Measurements from ENCODE around the gene VRK2.
"Not testable (repeated sequence)": the region's sequence is repeated elsewhere in the genome, so short reads cannot be mapped to it uniquely, and the experiment has no call there.

The VRK2 gene

GRCh38 chr2:58106896-58107295 is 60.3 kb downstream of the VRK2 start:
- H3K4me3 Mint-ChIP-seq: no peak overlapping the region
- H3K27me3 Mint-ChIP-seq: no peaks in the 10 kb centered on the region
- DNase-seq (ENCODE audit: low spot score in 2 of 2) (no peak), ATAC-seq (ENCODE audit: low read depth) (no peak)
- H3K27ac Mint-ChIP-seq: no peak overlapping the region
- peaks cover 13% of the 10 kb centered on the region for H3K4me1 Mint-ChIP-seq
- peaks cover 2% of the 10 kb centered on the region for H3K9me3 Mint-ChIP-seq
- peaks cover 20% of the 10 kb centered on the region for H3K36me3 Mint-ChIP-seq

GRCh38 chr2:58107803-58108710 is 61.5 kb downstream of the VRK2 start:
- peak overlapping the region; percentile 2 for H3K27ac Mint-ChIP-seq

DNA sequence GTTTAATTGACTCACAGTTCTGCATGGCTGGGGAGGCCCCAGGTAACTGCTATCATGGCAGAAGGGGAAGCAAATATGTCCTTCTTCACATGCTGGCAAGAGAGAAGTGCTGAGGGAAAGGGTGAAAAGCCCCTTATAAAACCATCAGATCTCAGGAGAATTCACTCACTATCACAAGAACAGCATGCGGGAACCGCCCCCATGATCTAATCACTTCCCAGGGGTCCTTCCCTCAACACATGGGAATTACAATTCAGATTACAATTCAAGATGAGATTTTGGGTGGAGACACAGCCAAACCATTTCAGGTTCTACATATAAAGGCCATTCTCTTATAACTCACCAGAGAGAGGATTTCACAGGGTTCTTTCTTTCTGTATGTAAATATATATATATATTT is 62.9 kb downstream of the VRK2 start:
- Mint-ChIP-seq H3K36me3 (peaks cover 28% of the 10 kb centered on the region), H3K9me3 (peaks cover 2% of the 10 kb centered on the region), H3K4me1 (peaks cover 20% of the 10 kb centered on the region), H3K27ac (no peak overlapping the region), H3K27me3 (no peaks in the 10 kb centered on the region), H3K4me3 (no peak overlapping the region)
- DNase-seq (ENCODE audit: low spot score in 2 of 2) (no peak), ATAC-seq (ENCODE audit: low read depth) (no peak)

More at GRCh38 chr2:58107803-58108710, 61.5 kb downstream of the VRK2 start:
- no peaks in the 10 kb centered on the region for H3K27me3 Mint-ChIP-seq
- H3K4me3 Mint-ChIP-seq: no peak overlapping the region
- no peak for DNase-seq (ENCODE audit: low spot score in 2 of 2)
- peaks cover 18% of the 10 kb centered on the region for H3K4me1 Mint-ChIP-seq
- H3K9me3 Mint-ChIP-seq: peaks cover 2% of the 10 kb centered on the region
- ATAC-seq (ENCODE audit: low read depth): no peak
- H3K36me3 Mint-ChIP-seq: peaks cover 23% of the 10 kb centered on the region

DNA sequence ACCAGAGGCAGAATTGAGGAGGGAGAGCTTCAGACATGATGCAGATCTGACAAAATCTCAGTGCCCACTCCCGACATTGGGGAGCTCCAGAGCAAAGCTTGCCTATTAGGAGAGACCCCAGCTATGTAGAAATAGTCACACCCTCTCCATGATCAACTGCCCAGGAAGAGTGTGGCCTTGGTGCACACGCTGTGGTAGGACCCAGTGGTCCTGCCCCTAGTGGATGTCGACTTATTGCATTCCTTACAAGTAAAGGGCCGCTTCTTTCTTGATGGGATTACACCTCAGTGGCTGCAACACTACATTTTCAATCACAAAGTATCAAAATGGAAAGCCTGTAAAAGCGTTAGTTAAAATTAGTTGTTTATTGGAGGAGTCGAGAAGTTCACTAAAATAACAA is 64.2 kb downstream of the VRK2 start:
- H3K27me3 Mint-ChIP-seq: no peaks in the 10 kb centered on the region
- no peak overlapping the region for H3K4me3 Mint-ChIP-seq
- peaks cover 2% of the 10 kb centered on the region for H3K9me3 Mint-ChIP-seq
- peaks cover 24% of the 10 kb centered on the region for H3K4me1 Mint-ChIP-seq
- no peak overlapping the region for H3K27ac Mint-ChIP-seq
- ATAC-seq (ENCODE audit: low read depth): no peak
- H3K36me3 Mint-ChIP-seq: peaks cover 37% of the 10 kb centered on the region
- DNase-seq (ENCODE audit: low spot score in 2 of 2): no peak

DNA sequence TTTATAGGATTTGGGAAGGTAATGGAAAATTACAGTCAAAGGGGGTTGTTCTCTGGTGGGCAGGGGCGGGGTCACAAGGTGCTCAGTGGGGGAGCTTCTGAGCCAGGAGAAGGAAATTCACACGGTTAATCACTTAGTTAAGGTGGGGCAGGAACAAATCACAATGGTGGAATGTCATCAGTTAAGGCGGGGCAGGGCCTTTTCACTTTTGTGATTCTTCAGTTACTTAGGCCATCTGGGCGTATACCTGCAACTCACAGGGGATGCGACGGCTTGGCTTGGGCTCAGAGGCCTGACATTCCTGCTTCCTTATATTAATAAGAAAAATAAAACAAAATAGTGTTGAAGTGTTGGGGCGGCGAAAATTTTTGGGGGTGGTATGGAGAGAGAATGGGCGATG is 67.0 kb downstream of the VRK2 start:
- Mint-ChIP-seq H3K4me1 (peaks cover 11% of the 10 kb centered on the region), H3K36me3 (peaks cover 46% of the 10 kb centered on the region)
- H3K27me3 Mint-ChIP-seq; ATAC-seq (ENCODE audit: low read depth); H3K27ac Mint-ChIP-seq; DNase-seq (ENCODE audit: low spot score in 2 of 2); H3K9me3 Mint-ChIP-seq; H3K4me3 Mint-ChIP-seq: not testable (repeated sequence)

GRCh38 chr2:58120626-58121229 is 74.1 kb downstream of the VRK2 start:
- peaks cover 43% of the 10 kb centered on the region for H3K36me3 Mint-ChIP-seq
- H3K4me1 Mint-ChIP-seq: peaks cover 2% of the 10 kb centered on the region
- H3K27me3 Mint-ChIP-seq: no peaks in the 10 kb centered on the region
- ATAC-seq (ENCODE audit: low read depth): no peak
- no peak overlapping the region for H3K4me3 Mint-ChIP-seq
- peak overlapping the region; percentile 14 for H3K27ac Mint-ChIP-seq
- no peak for DNase-seq (ENCODE audit: low spot score in 2 of 2)
- H3K9me3 Mint-ChIP-seq: peaks cover 3% of the 10 kb centered on the region

DNA sequence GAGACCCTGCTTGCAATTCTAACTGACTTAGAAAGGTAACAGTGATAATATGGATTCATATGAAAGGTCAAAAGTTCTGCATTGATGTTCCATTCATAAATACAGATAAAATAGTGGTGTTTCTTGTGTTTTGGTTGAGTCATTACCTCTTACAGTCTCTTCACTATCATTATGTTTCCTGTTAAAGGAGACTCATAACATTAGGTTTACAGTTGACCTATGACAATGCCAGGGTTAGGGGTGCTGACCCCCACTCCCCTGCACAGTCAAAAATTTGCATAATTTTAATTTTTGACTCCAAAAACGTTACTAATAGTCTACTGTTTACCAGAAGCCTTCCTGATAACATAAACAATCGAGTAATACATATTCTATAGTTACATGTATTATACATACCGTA is 75.4 kb downstream of the VRK2 start:
- Mint-ChIP-seq H3K36me3 (peaks cover 37% of the 10 kb centered on the region), H3K27ac (no peak overlapping the region), H3K27me3 (no peaks in the 10 kb centered on the region), H3K4me3 (no peak overlapping the region), H3K9me3 (peaks cover 3% of the 10 kb centered on the region), H3K4me1 (peaks cover 2% of the 10 kb centered on the region)
- ATAC-seq (ENCODE audit: low read depth): no peak
- DNase-seq (ENCODE audit: low spot score in 2 of 2): no peak

GRCh38 chr2:58122540-58122939 is 75.9 kb downstream of the VRK2 start:
- no peak for DNase-seq (ENCODE audit: low spot score in 2 of 2)
- no peaks in the 10 kb centered on the region for H3K27me3 Mint-ChIP-seq
- peaks cover 33% of the 10 kb centered on the region for H3K36me3 Mint-ChIP-seq
- H3K9me3 Mint-ChIP-seq: peaks cover 3% of the 10 kb centered on the region
- ATAC-seq (ENCODE audit: low read depth): no peak
- peaks cover 2% of the 10 kb centered on the region for H3K4me1 Mint-ChIP-seq
- H3K27ac Mint-ChIP-seq: no peak overlapping the region
- H3K4me3 Mint-ChIP-seq: no peak overlapping the region

GRCh38 chr2:58127111-58127510 is 80.5 kb downstream of the VRK2 start:
- Mint-ChIP-seq H3K27ac (no peak overlapping the region), H3K36me3 (peaks cover 19% of the 10 kb centered on the region), H3K27me3 (no peaks in the 10 kb centered on the region), H3K4me1 (peaks cover 2% of the 10 kb centered on the region), H3K4me3 (no peak overlapping the region), H3K9me3 (no peaks in the 10 kb centered on the region)
- no peak for DNase-seq (ENCODE audit: low spot score in 2 of 2)
- ATAC-seq (ENCODE audit: low read depth): no peak

- Mint-ChIP-seq H3K27ac (no peak overlapping the region), H3K27me3 (no peaks in the 10 kb centered on the region), H3K4me3 (no peak overlapping the region), H3K36me3 (peaks cover 17% of the 10 kb centered on the region), H3K9me3 (no peaks in the 10 kb centered on the region), H3K4me1 (no peaks in the 10 kb centered on the region)
- DNase-seq (ENCODE audit: low spot score in 2 of 2) (no peak), ATAC-seq (ENCODE audit: low read depth) (no peak)
Measured at GRCh38 chr2:58130238-58130637, 83.6 kb downstream of the VRK2 start.

GRCh38 chr2:58131191-58132011 is 84.8 kb downstream of the VRK2 start:
- ATAC-seq (ENCODE audit: low read depth): no peak
- no peaks in the 10 kb centered on the region for H3K9me3 Mint-ChIP-seq
- H3K36me3 Mint-ChIP-seq: peaks cover 19% of the 10 kb centered on the region
- no peaks in the 10 kb centered on the region for H3K4me1 Mint-ChIP-seq
- peak overlapping the region; percentile 32 for H3K27ac Mint-ChIP-seq
- no peak for DNase-seq (ENCODE audit: low spot score in 2 of 2)
- H3K4me3 Mint-ChIP-seq: no peak overlapping the region
- no peaks in the 10 kb centered on the region for H3K27me3 Mint-ChIP-seq

DNA sequence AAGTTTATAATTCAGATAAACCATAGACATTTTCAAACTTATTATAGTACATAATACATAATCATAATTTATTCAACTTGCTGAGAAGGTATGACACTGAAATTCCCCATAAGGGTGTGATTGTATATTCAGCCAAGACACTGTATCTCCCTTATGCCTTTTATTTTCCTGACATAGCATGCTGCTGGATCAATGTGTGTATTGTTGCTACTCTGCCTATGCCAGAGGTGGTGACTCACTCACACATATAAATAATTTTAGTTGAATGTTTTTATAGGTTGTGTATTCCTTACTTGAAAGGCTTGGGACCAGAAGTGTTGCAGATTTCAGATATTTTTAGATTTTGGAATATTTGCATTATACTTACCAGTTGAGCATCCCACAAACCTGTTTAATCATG is 86.8 kb downstream of the VRK2 start:
- H3K27me3 Mint-ChIP-seq: no peaks in the 10 kb centered on the region
- ATAC-seq (ENCODE audit: low read depth): no peak
- H3K4me1 Mint-ChIP-seq: no peaks in the 10 kb centered on the region
- no peak for DNase-seq (ENCODE audit: low spot score in 2 of 2)
- H3K36me3 Mint-ChIP-seq: peaks cover 21% of the 10 kb centered on the region
- no peak overlapping the region for H3K4me3 Mint-ChIP-seq
- H3K9me3 Mint-ChIP-seq: no peaks in the 10 kb centered on the region
- H3K27ac Mint-ChIP-seq: no peak overlapping the region

GRCh38 chr2:58135861-58136260 is 89.3 kb downstream of the VRK2 start:
- H3K27me3 Mint-ChIP-seq: no peaks in the 10 kb centered on the region
- H3K36me3 Mint-ChIP-seq: peaks cover 30% of the 10 kb centered on the region
- H3K9me3 Mint-ChIP-seq: no peaks in the 10 kb centered on the region
- H3K4me1 Mint-ChIP-seq: no peaks in the 10 kb centered on the region
- H3K4me3 Mint-ChIP-seq: no peak overlapping the region
- no peak overlapping the region for H3K27ac Mint-ChIP-seq
- ATAC-seq (ENCODE audit: low read depth) (no peak), DNase-seq (ENCODE audit: low spot score in 2 of 2) (no peak)

GRCh38 chr2:58137221-58137620 is 90.6 kb downstream of the VRK2 start:
- no peaks in the 10 kb centered on the region for H3K4me1 Mint-ChIP-seq
- H3K27me3 Mint-ChIP-seq: no peaks in the 10 kb centered on the region
- H3K36me3 Mint-ChIP-seq: peaks cover 24% of the 10 kb centered on the region
- ATAC-seq (ENCODE audit: low read depth) (no peak), DNase-seq (ENCODE audit: low spot score in 2 of 2) (no peak)
- no peak overlapping the region for H3K27ac Mint-ChIP-seq
- H3K9me3 Mint-ChIP-seq: no peaks in the 10 kb centered on the region
- no peak overlapping the region for H3K4me3 Mint-ChIP-seq
